GM18498 (cell line): ENCODE results near the gene FAM90A1.
A peak's percentile ranks its signal among the peaks of the same experiment; 100 is the strongest.
"Not testable (repeated sequence)": the region's sequence is repeated elsewhere in the genome, so short reads cannot be mapped to it uniquely, and the experiment has no call there.

Experiments
- ATAC-seq: cut with Tn5 transposase; IDR thresholded peaks from one replicate; pipeline ENCODE4 v1.9.1; 2021; ENCODE audit warnings: mild to moderate bottlenecking, moderate library complexity; ENCODE audit not compliant: unreplicated experiment

The FAM90A1 gene, protein sequence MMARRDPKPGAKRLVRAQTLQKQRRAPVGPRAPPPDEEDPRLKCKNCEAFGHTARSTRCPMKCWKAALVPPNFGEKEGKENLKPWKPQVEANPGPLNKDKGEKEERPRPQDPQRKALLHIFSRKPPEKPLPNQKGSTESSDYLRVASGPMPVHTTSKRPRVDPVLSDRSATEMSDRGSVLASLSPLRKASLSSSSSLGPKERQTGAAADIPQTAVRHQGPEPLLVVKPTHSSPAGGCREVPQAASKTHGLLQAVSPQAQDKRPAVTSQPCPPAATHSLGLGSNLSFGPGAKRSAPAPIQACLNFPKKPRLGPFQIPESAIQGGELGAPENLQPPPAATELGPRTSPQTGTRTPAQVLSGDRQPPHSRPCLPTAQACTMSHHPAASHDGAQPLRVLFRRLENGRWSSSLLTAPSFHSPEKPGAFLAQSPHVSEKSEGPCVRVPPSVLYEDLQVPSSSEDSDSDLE

DNA sequence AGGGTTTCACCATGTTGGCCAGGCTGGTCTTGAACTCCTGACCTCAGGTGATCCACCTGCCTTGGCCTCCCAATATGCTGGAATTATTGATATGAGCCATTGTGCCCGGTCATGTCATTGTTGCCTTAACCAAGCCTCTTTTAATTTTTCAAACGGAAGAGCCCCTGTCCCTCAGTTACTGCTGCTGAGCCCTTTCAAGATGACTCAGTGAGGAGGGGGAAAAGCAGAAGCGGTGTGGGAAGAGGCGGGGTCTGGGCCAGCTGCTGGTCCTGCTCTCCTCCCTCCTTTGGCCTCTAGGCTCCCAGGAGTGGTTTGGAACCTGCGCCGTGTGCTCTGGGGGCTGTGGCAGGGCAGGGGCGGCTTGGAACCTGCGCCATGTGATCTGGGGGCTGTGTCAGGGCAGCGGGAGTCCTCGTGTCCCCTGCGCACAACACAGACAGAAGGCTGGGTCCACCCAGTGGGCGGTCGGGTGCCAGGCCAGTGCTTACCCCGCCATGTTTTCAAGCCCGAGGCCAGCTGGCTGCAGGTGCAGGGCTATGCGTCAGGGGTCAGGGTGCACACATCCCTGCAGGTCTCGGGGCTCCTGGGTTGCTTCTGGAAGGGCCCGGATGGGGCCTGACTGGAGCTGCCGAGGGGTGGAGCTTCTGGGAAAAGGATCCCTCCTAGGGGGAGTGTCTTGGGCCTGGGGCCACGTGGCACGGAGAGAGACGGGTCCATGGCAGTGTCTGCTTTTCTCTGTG is at the start of gene FAM90A1:
FAM90A1 (minus strand) TSS at position 627 of the 740 bp plus-strand sequence. CDS start 2,786 bp downstream, outside the sequence.
- ATAC-seq, result not testable (repeated sequence)

DNA sequence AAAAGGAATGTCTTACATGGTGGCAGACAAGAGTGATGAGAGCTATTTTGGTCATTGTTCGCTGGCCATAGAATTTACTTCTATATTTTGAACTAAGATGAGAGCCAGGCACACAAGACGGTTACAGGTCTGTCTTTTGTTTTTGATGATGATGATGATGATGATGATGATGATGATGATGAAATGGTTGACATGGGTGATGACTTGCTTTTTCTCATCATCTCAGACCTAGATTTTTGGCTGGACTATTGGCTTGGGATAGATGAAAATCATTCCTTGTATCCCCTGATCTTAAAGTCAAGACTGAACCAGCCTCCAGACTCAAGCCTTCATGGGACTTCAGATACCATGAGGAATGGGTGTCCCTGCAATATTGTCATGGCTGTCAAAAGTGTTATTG is 49.0 kb upstream of the FAM90A1 start:
- ATAC-seq, result not testable (repeated sequence)

DNA sequence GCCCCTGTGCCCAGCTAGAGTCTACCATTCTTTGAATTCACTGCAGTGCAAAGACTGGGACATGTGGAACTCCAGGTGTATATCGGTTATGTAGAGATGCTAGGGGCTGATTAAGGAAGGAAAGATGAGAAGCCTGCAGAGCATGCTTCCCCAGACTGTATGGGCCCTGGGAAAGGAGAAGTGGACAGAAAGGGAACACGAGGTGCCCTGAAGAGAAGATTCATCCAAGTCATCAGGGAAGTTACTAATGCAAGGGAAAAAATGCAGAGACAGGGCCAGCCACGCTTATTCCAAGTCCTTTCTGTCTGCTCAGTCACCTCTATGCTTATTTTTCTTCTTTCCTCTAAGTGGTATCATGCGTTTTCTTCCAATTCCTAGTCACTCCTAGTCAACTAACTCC is 39.3 kb upstream of the FAM90A1 start:
- not testable (repeated sequence) for ATAC-seq

DNA sequence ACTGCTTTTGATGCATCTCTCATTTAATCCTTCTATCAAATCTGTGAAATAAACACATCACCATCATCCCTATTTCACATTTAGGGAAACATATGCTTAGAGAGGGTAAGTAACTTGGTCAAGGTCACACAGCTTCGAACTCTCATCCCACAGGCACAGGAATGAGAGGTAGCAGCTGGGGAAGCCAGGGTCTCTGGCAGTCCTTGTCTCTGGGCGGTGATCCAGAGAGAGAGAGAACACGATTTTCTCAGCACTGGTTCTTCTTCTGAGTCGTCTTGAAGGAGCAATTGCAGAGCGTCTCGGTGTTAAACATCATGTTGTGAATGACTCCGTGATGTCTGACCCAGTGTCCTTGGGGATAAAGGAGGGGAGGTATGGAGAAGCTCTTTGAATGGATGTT is 36.8 kb upstream of the FAM90A1 start:
- not testable (repeated sequence) for ATAC-seq

DNA sequence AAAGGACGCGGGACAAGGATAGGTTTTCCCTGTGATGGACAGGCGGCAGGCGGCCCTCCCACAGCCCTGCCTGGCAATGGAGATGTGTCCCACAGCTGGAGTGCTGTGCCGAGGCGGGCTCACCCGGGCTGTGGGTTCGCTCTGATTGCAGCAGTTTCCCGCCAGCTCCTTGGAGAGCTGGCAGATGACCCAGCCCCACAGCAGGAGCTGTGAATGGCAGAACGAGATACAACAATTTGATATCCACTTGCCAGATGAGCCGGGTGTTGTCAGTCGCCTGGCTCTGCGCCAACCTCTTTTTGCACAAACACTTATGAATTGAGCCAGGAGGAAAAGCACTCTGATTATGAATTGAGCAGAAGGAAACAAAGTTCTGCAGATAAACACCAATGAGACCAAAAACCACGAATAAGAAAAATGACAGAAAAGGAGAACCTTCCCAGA is 33.7 kb upstream of the FAM90A1 start:
- not testable (repeated sequence) for ATAC-seq

DNA sequence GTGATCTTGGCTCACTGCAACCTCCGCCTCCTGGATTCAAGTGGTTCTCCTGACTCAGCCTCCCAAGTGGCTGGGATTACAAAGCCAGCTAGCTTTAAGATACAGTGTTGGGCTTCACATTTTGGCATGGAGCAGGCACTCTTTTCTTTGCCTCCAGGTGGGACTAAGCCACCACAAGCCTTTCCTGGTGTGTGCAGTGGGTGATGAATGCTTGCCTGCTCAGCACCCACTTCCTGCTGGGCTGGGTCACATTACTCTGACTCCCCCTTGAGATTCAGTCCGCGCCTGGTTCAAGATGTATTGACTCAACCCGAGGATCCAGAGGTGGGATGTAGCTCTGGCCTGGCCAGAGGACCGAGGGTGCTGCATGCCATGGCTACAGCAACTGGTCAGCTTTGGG is 28.9 kb upstream of the FAM90A1 start:
- not testable (repeated sequence) for ATAC-seq

DNA sequence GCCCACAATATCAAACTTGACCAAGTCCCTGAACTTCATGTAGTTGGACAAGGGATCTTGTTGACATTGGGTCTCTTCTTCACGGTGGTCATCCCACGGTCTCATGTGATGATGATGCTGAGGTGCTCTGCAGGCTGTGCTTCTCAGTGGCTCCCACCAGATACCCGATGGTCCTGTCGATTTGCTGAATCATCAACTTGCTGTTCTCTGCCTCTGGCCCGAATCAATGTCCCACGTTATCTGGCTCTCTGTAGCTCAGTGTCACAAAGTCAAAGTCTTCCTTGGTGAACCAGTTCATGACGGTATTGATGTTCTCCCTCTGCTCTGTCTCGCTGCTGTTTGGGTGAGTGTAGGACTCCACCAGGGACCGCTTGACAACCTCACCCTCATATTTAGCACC is 27.3 kb upstream of the FAM90A1 start:
- not testable (repeated sequence) for ATAC-seq

DNA sequence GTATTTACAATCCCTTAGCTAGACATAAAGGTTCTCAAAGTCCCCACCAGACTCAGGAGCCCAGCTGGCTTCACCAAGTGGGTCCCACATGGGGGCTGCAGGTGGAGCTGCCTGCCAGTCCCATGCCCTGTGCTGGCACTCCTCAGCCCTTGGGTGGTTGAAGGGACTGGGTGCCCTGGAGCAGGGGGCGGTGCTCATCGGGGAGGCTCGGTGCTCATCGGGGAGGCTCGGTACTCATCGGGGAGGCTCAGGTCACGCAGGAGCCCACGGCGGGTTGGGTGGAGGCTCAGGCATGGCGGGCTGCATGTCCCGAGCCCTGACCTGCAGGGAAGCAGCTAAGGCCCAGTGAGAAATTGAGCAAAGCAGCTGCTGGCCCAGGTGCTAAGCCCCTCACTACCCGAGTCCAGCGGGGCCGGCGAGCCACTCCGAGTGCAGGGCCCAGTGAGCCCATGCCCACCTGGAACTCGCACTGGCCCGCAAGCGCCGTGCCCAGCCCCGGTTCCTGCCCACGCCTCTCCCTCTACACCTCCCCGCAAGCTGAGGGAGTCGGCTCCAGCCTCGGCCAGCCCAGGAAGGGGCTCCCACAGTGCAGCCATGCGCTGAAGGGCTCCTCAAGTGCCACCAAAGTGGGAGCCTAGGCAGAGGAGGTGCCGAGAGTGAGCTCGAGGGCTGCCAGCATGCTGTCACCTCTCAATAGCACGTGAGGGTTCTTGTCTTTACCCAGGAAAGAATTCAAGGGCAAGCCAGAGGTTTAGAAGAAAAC is 24.8 kb upstream of the FAM90A1 start:
- ATAC-seq, result not testable (repeated sequence)

DNA sequence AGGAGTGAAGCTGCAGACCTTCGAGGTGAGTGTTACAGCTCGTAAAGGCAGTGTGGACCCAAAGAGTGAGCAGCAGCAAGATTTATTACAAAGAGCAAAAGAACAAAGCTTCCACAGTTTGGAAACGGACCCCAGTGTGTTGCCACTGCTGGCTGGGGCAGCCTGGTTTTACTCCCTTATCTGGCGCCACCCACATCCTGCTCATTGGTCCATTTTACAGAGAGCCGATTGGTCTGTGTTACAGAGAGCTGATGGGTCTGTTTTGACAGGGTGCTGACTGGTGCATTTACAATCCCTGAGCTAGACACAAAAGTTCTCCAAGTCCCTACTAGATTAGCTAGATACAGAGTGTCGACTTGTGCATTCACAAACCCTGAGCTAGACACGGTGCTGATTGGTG is 24.2 kb upstream of the FAM90A1 start:
- ATAC-seq, result not testable (repeated sequence)

DNA sequence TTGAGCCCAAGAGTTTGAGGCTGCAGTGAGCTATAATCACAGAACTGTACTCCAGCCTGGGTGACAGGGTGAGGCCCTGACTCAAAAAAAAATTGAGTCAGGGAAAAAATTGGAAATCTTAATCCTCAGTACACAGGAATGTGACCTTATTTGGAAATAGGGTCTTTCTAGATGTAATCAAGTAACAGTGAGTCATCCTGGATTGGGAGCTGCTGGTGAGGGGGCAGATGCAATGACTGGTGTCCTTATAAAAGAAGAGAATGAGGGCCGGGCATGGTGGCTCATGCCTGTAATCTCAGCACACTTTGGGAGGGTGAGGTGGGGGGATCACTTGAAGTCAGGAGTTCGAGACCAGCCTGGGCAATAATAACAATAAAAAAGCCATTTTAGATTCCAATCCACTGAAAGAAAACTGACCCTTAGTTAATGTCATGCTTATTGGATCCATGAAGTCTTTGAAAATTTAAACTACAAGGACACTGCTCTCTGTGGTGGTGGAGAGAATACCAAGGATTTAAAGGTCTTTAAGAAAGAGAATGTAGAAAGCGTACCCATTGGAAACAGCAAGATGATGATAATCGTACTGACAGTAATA is 19.6 kb upstream of the FAM90A1 start:
- ATAC-seq, result not testable (repeated sequence)

DNA sequence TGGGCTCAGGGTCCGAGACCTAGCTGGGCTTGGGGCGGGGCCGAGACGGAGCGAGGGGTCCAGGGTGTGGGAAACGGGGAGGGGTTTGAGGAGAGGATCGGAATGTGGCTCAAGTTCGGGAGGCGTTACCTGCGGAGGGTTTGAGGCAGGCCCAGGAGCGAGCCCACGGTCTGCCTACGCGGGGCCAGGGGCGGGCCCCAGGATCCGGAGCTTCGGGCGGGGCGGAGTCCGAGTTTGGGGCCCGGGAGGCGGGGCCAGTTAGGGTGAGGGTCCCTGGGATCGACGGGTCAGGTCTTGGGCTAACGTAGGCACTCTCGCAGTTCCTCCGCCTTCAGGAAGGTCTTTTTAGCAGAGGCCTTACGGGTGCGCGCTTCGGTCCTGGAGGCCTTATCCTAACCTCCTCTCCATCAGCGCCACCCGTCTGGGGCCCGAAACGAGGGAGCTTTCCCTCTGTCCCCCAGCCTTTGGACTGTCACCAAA is 16.3 kb upstream of the FAM90A1 start:
- not testable (repeated sequence) for ATAC-seq

DNA sequence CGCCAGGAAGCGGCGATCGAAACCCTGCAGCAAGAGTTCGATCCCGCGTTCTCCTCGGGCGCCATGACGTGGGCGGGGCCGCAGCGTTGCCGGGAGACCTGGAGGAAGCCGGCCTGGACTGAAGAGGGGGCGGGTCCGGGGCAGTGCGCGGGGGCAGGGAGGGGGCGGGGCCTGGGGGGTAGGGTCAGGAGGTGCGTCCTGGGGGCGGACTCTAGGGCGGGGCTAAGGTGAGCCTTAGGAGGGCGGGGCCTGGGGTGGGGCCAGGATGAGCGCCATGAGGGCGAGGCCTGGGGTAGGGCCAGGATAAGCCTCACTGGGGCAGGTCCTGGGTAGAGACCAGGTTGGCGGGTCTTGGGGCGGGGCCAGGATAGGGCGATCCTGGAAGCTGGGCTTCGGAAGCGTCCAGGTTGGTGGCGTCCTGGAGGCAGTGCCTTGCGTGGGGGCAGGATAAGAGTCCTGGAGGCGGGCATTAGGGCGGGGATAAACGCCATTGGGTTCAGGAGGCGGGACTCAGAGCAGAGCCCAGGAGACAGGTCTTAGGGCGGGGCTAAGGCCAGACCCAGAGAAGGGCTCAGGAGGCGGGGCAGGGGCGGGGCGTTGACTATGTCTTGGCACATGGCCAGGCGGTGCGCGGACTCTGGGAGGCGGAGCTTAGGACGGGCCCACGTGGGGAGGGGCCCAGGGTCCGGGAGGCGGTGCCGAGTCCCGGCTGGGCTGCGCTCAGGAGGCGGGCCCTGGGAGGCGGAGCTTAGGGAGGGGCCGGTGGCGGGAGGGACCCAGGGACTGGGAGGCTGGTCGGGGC is 15.7 kb upstream of the FAM90A1 start:
- ATAC-seq, result peak; percentile 97

DNA sequence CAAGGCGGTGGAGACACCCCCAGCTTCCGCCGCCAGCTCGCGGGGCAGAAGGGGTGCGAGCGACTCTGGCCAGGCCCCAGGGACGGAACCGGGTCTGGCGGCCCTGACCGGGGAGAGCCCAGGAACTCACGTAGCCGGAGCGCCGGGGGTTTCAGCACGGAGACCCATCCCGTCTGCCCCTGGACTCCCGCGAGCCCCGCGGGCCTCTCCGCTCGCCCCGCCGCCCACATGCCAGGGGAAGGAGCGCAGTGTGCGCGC is 15.1 kb upstream of the FAM90A1 start:
- ATAC-seq, result not testable (repeated sequence)

DNA sequence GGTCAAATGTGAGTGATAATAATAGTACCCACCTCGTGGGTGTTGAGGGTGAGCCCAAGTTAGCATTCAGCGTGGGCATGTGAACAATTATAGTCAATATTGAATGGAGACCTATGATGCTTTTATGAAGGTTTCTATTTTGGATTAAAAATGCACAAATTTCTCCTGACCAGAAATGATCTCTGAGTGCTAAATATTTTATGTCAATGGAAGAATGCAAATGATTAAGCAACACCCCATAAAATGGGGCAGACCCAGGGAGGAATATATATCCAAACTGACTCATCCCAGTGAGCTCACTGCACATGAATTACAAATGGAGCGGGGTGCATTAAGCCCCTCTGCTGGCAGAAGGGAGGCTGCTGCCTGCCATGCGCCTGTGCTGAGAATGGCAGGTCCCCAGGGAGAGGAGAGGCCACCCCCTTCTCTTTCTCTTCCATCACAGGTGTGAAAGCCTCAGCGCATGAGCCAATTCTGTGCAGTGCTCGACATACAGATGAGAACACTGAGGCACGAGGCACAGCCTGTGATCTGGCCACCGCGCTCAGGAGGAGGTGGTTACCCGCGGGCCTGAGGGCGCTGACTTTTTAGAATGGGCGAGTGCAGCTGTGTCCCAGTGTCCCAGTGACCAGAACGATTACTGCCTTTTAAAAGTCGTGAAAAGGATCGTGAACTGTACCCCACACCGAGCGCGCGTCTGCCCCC is 14.7 kb upstream of the FAM90A1 start:
- not testable (repeated sequence) for ATAC-seq

DNA sequence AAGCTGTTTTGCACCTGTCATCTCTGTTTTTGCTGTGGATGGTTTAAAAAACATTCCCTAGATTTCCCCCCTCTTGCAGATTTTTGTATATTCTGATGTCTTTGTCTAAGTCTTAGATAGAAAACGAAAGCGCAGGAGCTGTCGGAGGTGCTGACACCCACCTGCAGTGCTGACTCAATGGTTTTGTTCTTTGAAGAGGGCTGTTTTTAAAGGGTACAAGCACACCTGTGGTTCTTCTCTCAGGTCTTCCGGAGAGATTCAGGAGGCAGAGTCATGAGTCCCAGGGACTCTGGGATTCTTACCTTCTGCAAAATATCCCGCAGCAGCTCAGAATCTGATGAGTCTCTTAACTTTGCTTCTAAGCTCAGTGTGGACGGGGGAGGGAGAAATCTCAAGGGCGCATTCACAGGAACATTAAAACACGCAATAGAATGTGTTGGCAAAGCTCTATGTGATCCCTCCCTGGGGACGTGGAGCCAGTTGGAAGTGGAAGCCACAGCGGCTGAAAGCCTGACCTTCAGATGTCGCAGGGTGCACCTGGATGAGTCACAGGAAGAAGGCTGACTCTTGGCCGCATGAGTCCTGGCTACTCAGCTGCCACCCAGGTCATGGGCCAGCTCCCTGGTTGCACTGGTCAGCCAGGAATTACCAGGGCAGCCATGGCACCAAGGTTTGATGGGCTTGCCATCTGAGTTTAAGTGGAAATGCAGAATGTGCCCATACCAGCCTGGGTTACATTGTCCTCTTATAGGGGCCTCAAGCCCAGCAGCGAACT is 13.1 kb upstream of the FAM90A1 start:
- ATAC-seq, result not testable (repeated sequence)

DNA sequence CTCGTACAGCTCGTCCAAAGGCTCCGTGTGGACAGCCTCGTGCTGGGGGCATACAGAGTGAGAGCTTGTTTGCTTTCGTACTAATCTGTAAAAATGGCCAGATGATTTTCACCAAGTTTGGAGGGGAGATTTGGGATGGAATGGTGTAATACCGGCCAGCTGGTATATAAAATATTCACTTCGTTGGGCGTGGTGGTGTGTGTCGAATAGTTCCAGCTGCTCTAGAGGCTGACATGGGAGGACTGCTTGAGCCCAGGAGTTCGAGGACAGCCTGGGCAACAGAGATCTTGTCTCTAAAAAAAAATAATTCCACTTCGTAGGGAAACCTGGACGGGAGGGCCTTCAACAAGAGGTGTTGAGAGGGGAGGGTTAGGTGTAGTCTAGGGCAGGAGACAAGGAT is 9.6 kb upstream of the FAM90A1 start:
- not testable (repeated sequence) for ATAC-seq

DNA sequence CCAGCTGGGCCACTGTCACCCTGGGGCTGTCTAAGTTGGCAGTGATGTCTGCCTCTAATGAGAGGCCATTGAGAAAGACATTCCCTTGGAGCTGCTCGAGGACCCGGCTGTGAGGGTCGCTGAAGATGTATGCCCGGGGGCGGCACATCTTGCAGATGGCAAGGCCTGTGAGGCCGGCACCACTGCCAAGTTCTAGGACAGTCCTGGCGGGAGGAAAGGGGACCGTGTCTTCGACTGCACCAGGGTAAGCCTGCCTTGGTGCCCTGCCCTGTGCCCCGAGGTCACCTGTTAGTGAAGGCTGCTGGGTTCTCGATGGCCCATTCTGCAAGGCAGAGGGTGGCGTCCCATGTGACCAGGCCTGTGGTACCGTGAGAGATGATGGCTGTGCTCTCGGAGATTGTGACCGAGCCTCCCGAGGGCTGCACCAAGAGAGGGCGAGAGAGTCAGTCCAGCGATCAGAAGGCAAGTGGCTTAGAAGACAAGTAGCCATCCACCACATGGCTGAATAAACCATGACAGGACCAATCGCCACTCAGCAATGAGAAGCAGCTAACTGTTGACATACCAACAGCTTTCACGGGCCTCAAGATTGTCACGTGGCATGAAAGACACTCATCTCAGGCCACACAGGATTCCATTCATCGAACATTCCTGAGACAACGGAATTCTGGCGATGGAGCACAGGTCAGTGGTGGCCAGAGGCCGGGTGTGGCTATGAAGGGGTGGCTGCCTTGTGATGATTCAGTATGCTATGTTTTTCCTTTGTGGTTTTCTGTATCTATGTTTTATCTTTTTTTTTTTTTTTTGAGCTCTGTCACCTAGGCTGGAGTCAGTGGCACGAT is 8.1 kb upstream of the FAM90A1 start:
- ATAC-seq, result not testable (repeated sequence)

DNA sequence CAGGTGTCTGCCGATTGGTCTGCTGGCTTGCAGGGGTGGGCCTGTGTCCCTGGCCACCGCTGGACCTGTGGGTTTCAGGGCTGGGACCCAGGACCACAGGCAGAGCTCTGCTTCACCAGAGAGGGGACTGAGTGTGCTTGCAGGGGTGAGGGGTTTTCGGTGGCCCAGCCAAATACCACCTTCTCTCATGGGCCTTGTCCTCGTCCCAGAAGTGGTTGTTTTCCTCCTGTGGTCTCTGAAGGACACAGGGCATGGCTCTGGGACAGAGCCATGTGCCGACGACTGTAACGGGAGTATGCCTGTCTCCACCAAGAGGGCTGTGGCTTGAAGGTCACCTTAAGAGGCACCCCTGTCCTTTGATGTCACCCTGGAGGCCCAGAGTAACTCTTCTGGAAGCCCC is 7.3 kb upstream of the FAM90A1 start:
- ATAC-seq, result not testable (repeated sequence)
